ENCODE data around the gene AFG1L. TPM values are rescaled to one million over a fixed set of nuclear protein-coding genes. Genes with fewer than 3 reads are reported as not detected.
"Not testable (repeated sequence)": the region's sequence is repeated elsewhere in the genome, so short reads cannot be mapped to it uniquely, and the experiment has no call there.

Gene AFG1L
- total RNA-seq, 1 donor from 2014 or later: 5.2 TPM

DNA sequence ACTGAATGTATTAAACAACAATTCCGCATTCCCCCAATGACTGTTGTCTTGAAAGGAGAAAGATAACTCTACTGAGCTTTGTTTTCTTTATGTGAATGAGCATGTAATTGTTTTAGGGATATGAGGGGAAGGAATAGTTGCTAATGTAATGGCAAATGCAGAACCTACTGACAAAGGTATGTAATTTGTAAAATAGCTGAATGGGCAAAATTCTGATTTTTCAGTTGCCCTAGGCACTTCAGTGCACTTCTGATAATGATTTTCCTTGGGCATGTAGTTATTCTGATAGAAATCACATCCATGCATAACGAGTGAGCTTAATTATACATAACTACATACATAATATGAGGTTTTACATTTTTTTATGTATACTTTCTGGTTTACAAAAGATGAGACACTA, 212.5 kb downstream of the AFG1L start:
- intact Hi-C loops (cut with micrococcal nuclease): no loop called here

DNA sequence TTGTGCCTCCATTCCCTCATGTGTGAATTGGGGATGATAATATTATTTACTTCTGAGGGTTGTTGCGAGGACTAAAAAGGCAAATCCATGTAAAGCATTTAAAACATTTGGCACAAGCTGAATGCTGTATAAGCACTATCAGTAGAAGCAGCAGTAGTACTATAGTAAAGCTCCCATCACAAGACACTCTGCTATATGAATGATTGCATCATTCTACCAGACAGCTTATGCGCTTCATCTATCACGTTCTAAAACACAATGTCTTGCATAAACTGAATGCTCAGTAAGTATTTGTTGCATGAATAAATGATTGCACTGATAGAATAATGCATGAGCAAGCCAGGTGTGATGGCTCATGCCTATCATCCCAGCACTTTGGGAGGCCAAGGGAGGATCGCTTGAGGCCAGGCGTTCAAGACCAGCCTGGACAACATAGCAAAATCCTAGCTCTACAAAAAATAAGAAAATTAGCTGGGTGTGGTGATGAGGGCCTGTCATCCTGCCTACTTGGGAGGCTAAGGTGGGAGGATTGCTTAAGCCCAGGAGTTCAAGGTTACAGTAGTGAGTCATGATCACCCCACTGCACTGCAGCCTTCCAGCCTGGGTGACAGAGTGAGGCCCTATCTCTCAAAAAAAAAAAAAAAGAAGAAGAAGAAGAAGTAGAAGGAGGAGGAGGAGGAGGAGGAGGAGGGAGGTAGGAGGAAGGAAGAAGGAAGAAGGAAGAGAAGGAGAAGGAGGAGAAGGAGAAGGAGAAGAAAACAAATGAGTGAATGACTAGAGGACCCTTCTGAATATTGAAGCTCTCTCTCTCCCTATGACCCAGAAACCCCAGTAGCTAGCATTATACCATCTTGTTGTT, 215.8 kb downstream of the AFG1L start:
- intact Hi-C loops (cut with micrococcal nuclease): no loop called here

DNA sequence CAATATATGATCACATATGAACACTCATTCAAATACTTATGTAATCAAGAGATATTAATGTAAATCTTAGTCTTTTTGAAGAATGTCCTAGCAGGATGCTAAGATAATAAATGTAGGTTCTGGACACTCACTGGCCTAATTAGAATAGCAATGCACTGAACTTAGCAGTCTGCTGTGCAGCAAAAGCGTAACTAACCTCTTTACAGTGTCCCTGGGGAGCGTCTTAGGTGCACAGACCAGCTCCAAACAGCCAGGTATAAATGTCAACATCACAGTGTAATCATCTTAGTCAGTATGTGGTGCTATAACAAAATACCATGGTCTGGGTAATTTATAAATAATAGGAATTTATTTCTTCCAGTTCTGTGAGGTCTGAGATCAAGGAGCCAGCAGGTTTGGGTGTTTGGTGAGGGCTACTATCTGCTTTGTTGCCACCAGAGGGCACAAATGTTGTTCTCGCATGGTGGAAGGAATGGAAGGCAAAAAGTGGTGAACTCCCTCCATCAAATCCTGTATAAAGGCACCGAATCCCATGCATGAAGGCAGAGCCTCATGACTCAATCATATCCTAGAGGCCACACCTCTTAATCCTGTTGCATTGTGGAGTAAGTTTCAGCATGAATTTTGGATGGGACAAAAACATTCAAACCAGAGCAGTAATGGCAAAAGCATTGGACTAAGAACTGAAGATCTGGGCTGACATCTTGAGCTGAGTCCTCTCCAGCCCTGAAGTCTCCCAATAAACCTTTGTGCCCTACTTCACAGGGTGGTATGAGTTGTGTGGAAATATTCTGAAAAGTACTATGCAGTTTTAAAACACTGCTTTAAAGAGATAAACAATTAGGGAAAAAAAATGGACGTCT, 224.1 kb downstream of the AFG1L start:
- intact Hi-C loops (cut with micrococcal nuclease): no loop called here

DNA sequence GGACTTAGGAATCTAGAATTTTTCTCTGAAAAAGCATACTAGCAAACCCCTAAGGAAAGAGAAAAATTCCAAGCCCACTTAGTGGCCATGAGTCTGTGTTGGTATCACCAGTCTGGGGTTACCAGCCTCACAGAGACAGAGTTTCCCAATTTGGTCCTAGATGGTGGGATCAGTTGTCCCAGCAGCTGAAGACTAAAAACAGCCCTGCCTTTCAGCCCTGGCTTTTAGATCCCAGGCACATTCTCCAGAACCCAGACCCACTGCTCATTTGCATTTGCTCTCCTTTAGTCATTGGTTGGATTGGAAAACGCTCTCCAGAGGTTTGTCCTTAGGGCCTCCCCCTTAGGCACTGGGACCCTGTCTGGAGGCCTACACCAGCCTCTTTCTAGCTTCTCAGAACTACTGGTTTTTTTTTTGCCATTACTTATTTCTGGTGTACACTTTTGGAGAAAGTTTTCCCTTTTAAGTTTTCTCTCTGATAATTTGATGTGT, 226.8 kb downstream of the AFG1L start:
- intact Hi-C loops (cut with micrococcal nuclease): no loop called here

DNA sequence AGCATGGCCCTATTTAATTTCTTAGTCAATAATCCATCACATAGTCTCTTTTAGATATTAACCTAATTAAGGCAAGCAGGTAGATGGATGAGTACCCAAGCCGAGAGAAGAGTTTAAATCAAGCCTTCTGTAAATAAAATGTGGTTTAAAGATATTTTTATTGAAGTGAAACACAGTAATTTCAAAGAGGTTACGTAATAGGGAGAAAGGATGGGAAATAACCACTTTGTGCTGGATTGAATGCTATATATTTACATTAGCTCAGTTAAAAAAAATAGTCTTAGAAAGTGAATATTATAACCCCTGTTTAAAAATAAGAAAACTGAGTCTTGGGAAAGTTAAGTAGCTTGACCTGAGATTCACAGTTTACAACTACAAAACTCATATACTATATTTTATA, 228.8 kb downstream of the AFG1L start:
- intact Hi-C loops (cut with micrococcal nuclease): no loop called here

DNA sequence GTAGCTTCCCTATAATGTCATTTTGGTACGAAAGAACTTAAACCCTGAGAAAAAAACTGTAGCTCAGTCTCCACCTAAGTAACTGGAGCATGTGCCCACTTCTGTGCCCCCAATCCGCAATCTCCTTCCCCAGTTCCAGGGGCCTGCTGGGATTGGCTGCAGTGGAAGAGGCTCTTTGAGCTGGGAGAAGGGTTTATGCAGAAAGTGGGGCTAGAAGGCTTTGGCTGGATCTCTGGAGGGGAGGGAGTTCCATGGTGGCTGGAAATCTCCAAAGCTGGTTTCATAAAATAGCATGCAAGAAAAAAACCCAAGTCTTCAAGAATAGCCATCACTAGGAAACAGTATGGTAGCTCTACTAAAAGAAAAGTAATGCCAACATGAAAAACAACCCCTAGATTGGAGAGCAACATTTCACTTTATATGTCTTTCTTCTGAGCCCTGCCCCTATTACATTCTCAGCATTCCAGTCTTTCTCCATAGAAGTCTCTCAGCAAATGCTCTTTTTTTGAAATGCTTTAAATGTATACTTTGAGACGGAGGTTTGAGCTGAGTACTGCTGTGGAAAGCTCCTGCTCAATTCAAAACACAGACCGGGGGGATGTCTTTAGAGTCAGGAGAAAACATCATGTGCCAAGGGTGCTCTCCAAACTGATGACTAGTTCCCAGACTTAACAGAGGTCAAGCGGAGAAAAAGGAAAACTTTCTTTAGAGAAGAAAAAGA, 229.8 kb downstream of the AFG1L start:
- intact Hi-C loops (cut with micrococcal nuclease): no loop called here

DNA sequence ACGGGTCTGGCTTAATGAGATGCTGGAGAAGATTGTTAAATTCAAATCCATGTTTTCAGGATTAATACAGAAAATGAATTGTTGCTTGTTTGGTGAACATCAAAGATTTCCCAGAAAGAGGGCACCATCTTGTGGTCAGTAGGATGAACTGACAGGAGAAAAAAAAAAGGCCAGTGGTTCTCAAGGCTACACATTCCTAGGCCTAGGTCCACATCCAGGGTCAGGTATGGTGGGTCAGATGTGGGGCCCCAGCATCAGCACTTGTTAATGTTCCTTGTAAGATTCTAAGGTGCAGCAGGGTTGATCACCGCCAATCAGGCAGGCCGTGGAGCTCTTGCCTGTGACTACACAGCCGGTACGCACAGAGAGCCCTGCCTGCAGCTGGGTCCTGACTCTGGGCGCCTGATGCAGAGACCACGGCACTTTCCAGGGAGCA, 231.9 kb downstream of the AFG1L start:
- intact Hi-C loops (cut with micrococcal nuclease): loop anchor here (1.0 kb wide), 1 partner anchor 412 kb away; no protein-coding TSS in a partner anchor

DNA sequence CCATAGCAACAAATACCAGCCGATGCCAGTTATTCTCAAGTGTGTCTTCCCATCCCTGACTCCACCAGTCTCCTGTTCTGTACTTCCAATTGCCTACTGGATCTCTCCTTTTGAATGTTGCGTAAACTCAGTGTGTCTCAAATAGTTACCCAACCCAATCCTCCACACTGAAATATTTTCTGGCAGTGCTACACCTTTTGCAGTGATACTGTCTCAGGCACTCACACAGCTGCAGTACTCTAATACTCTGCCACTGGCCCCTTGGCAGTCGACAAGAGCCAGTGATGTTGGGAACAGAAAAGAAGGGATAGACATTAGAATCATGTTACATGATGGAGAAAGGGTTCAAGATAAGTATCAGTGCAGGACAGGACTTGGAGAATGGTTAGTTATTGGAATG, 234.0 kb downstream of the AFG1L start:
- intact Hi-C loops (cut with micrococcal nuclease): no loop called here

DNA sequence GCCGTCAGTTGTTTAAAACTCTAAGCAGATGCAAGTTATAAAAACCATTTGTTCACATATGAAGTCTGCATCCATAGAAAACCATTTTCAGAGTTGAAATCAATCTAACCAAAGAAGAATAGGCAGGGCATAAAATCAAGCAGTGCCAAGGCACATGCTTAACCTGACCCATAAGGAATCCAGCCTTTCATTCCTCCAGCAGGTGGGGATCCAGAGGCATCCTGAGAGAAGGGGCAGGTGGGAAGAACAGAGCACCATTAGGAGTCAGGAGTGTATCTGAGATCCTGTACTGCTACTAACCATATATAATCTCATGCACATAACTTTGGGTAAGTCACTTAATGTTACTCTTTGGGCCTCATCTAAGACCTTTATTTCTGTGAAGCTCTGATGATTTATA, 236.5 kb downstream of the AFG1L start:
- intact Hi-C loops (cut with micrococcal nuclease): no loop called here

DNA sequence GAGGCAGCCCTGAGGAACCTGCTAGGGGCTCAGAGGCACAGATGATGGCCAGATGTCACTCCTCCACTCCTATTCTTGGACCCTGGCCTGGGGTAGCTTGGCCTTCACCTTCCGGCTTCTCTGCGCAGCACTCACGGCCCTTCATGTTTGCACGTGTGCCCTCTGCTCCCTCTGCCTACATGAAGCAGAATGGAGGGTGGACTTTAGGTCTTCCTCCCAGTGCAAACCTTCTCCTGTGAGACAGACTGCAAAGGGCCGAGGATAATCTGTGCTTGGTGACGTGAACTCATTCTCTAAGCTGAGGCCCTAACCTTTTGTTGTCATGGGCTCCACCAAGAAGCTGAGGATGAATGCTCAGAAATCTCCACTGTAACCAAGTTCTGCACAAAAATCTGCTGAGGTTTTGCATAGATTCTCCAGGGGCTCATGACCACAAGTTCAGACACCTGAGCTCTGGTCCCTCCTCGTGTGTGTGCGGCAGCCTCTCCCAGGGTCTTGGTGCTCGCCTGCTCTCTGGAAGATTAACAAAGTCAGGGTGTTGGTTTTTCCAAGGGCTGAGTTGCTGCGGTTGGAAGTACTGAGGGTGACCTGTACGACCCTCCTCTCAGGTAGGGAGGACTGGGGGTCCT, 240.4 kb downstream of the AFG1L start:
- intact Hi-C loops (cut with micrococcal nuclease): no loop called here

DNA sequence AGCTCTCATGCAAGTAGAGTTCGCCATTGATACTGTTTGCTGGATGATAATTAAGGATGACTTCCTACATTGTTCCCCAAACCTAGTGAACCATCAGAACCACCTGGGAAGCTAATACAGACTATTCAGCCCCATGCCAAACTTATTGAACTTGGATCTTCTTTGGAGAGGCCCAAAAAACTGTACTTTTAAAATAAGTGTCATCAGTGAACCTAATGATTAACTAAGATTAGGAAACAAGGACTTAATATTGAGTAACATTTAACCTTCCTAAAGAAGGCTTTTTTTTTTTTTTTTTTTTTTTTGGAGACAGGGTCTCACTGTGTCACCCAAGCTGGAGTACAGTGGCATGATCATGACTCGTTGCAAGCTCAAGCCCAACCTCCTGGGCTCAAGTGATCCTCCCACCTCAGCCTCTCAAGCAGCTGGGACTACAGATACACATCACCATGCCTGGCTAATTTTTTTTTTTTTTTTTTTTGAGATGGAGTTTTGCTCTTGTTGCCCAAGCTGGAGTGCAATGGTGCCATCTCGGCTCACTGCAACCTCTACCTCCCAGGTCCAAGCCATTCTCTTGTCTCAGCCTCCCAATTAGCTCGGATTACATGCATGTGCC, 241.2 kb downstream of the AFG1L start:
- intact Hi-C loops (cut with micrococcal nuclease): not testable (repeated sequence)

DNA sequence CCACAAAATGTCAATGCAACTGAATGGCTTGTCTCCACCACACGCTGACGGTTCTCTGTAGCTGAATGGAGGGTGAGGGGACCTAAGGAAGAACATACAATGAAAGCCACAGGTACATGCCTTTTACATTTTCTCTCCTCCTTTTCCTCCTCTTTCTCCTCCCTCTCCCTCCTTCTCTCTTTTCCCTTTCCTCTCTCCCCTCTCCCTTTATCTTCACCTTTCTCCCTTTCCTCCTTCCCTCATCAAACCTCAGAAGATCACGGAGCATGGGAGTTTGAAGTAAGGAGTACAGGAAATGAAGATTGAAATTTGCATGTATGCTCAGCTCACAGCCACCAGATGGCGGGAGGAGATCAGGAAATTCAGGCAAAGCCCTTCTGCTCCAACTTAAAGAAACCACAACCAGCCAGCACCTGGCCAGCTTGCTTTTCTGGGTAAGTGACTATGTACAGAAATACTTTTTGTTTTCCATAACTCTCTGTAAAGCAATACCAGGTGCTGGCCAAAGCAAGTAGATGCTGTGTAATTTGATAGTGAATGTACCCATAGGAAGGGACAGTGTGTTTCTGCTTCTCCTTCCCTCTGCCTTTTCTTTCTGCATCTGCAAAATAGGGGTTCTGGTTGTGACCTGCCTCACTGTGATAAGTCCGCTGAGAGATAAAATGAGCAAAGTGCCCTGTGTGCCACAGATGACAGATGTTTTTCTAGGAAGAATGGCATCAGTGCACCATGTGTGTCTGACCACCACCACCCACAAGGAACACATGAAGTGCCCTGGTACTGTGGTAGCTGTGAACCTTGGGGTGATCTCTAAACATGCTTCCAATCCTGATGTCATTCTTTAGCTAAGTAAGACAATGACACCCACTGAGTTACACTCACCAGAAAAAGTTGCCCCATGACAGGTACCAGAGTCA, 247.2 kb downstream of the AFG1L start:
- intact Hi-C loops (cut with micrococcal nuclease): loop anchor here (1.0 kb wide), 4 partner anchors 240 to 531 kb away; no protein-coding TSS in a partner anchor

DNA sequence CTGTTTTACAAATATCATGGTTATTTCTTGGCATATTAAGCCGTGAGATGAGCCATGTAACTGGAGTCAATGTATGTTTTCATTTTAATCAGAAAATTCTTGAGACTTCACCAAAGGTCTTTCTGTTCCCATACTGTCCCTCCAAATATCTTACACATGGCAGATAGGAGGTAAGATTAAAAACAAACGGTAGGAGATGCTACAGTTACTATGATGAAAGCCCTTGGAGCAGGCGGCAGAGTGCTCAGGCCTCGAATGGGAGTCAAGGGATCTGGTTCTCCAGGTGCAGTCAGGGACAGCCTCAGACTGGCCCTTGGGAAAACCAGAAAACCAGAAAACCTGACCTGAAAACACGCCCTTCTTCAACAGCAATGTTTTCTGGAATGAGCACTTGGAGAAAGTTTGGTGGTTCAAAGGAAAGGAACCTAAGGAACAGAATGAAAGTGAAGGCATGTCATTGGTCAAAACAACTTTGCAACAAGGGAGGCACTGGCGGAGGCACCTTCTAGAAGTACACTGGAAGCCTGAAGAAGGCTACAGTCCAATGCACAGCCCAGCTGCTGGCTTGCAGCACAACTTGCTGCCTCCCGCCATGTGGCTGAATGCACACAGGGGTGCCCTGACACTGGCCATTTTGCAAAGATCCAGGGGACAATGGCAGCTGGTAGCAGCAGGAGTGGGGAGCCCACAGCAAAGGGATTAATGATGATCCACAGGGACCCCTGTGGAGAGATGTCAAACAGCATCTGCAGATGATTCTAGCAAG, 248.5 kb downstream of the AFG1L start:
- intact Hi-C loops (cut with micrococcal nuclease): no loop called here

DNA sequence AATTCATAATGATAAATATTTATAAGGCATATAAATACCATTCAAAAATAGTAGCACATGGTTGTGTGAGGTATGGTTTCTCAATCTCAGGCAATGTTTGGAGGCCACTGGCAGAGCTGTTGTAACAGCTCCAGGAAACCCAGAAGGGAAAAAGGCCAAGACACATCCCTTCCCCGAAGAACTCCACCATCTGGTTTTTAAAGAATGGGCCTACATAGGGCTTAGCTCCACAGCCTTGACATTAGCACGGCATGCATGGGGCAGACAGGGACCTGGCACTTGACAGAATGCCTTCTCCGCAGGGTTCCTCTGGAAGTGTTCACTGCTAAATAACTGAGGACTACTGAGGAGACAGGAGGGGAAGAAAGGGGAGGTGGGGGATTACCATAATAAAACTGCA, 249.8 kb downstream of the AFG1L start:
- intact Hi-C loops (cut with micrococcal nuclease): no loop called here

DNA sequence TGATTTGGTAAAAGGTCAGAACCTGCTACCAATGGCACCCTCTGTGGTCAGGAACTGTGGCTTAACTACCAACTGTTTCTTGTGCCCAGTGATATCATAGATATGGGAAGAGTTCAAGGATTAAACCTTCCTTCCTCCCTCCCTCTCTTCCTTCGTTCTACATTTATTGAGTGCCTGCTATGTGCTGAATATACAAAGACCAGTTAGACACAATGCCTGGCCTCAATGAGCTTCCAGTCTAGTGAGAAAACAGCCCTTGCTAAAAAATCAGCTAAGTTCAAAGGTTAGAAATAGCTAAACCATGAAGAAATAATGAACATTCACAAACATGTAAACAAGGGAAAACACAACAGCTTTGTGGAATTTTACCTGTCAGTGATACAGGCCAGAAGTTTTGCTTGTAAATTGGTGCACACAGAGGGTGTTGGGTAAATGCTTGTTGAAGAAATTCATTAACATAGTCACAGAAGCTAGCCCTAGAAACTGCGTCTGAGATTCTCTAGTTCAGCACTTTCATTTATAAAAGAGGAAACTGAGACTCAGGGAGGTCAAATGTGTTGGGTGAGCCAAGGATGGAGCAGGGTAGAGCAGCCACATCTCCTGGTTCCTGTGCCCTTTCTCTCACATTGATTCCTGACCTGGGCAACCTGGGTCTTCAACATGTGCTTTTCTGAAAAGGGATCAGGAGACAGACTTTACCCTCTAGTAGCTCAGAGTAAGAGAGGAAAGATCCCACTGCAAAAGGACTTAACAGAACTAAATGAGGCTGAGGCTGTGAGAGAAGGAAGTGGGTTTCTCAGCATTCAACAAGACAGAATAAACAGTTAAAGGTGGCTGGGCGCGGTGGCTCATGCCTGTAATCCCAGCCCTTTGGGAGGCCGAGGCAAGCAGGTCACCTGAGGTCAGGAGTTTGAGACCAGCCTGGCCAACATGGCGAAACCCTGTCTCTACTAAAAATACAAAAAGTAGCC, 251.5 kb downstream of the AFG1L start:
- intact Hi-C loops (cut with micrococcal nuclease): no loop called here

DNA sequence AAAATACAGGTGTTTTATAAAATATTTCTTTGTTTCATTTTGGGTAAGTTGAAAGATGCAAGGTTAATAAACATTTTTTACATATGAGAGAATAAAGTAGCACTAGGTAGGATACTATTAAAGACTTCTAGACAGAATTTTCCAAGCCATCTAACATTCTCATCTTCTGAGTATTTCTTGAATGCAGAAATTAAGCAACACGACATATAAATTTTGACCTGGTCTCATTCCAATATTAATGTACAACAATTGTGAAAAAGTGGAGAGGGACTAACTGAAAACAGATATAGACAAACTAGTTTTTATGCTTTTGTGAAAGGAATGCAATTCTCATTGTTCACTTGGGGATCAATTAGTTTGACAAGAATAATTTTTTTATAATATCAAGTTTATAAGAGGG, 254.4 kb downstream of the AFG1L start:
- intact Hi-C loops (cut with micrococcal nuclease): no loop called here

DNA sequence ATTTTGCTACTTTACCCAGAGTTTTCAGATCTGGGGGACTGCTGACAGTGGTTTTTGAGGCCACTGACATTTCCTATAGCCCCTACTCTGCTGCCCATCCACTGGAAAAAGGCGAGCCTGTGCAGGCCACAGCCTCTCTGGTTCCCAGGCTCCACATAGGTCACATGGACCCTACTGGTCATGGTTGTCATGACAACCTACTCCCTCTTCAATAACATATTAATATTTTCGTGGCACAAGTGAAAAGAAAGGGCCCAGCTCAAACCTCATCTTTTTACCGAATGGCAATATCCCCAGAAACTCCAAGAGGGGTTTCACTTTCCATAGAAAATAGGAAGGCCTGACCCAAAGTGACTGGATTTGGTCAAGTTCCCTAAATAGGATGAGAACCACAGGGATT, 254.9 kb downstream of the AFG1L start:
- intact Hi-C loops (cut with micrococcal nuclease): no loop called here

DNA sequence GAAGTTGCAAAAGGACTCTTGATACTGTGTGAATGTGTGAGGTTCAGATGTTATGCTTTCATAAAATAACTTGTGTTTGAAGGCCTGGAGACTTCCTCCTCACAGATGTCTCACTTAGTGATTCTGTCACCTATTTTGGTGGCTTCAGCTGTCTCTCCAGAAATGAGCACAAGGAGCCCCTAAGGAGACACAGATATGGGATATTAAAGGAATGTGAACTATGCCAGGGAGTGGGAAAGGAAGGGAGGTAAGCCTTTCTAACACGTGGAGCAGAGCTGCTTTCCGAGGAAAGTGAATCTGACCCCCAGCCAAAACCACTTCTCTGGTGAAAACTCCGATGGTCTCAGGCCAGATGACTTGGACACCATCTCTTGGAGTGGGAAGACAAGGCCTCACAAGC, 255.4 kb downstream of the AFG1L start:
- intact Hi-C loops (cut with micrococcal nuclease): no loop called here

All from T-helper 2 cell treated with Interferon-gamma antibody and Interleukin-4, amounts not matched to agents 100 ng/mL and 5 ng/mL, for 36 hours (primary cell).